Lower lobe of right lung (tissue), 2 donors: Measurements from ENCODE around the gene TMEM164. TPM values are rescaled to one million over a fixed set of nuclear protein-coding genes. Genes with fewer than 3 reads are reported as not detected.

Experiments
- ATAC-seq, 2 donors: fragments of 200-7000 bp; cut with Tn5 transposase; one replicate each; pipeline ENCODE4 v1.9.1; 2020 to 2022; ENCODE audit warnings: mild to moderate bottlenecking in 2 of 2, moderate library complexity in 2 of 2
- DNase-seq: peaks from one replicate; pipeline ENCODE4 v3.0.0-alpha.2; 2020
- H3K27ac ChIP-seq: fragments of 200-600 bp; one replicate; pipeline ENCODE4 v1.8.0; 2022
- H3K27me3 ChIP-seq: fragments of 200-600 bp; one replicate; pipeline ENCODE4 v1.8.0; 2022; ENCODE audit warnings: low read depth
- H3K36me3 ChIP-seq: fragments of 200-600 bp; one replicate; pipeline ENCODE4 v1.8.0; 2022; ENCODE audit warnings: mild to moderate bottlenecking
- H3K4me1 ChIP-seq: fragments of 200-600 bp; one replicate; pipeline ENCODE4 v1.8.0; 2022
- H3K4me3 ChIP-seq: fragments of 200-600 bp; one replicate; pipeline ENCODE4 v1.8.0; 2022; ENCODE audit warnings: mild to moderate bottlenecking
- H3K9me3 ChIP-seq: fragments of 200-600 bp; one replicate; pipeline ENCODE4 v1.8.0; 2022
- intact Hi-C: fragments of 100-400 bp; cut with DNase I; formaldehyde crosslinking; loops from one replicate; pipeline ENCODE4 v1.11.0; 2022
- total RNA-seq: library from RNA; stranded (reverse); fragmentation: NEBNext Ultra II Directional; extraction: Animal tissue kit (Norgen Biotek cat#: 25700); gene quantifications from one replicate; pipeline ENCODE4 v1.2.1, GENCODE V29; 2021
- TF ChIP-seq, protein P1 (sequence below): fragments of 200-600 bp; IDR thresholded peaks from one replicate; pipeline ENCODE4 v1.8.0; 2022; ENCODE audit warnings: antibody characterized with exemption, mild to moderate bottlenecking
- donor health status: DM: no; HTN: yes; CAD: no; lungs with severe emphysema.

TMEM164 gene
- total RNA-seq, 1 donor from 2014 or later = 66.4 TPM

GRCh38 chrX:110055616-110056015, 52.7 kb downstream of the TMEM164 start:
- no peaks in the 10 kb centered on the region for H3K36me3 ChIP-seq
- intact Hi-C loops = no loop called here
- no peaks in the 10 kb centered on the region for H3K9me3 ChIP-seq

DNA sequence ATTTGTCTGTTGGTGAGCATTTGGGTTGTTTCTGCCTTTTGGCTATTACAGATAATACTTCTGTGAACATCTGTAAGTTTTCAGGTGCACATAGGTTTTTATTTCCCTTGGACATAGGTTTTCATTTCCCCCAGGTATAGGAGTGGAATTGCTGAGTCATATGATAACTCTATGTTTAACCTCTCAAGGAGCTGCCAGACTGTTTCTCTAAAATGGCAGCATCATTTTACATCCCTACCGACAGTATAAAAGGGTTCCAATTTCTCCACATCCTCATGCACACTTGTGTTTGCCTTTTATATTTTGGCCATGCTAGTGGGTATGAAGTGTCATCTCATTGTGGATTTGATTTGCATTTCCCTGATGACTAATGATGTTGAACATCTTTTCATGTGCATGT, 53.5 kb downstream of the TMEM164 start:
- no peak for ATAC-seq
- H3K27ac ChIP-seq = no peak overlapping the region
- H3K4me1 ChIP-seq = no peaks in the 10 kb centered on the region
- no peak overlapping the region for H3K4me3 ChIP-seq
- no peaks in the 10 kb centered on the region for H3K27me3 ChIP-seq
- H3K9me3 ChIP-seq = no peaks in the 10 kb centered on the region
- TF ChIP-seq, protein P1, sequence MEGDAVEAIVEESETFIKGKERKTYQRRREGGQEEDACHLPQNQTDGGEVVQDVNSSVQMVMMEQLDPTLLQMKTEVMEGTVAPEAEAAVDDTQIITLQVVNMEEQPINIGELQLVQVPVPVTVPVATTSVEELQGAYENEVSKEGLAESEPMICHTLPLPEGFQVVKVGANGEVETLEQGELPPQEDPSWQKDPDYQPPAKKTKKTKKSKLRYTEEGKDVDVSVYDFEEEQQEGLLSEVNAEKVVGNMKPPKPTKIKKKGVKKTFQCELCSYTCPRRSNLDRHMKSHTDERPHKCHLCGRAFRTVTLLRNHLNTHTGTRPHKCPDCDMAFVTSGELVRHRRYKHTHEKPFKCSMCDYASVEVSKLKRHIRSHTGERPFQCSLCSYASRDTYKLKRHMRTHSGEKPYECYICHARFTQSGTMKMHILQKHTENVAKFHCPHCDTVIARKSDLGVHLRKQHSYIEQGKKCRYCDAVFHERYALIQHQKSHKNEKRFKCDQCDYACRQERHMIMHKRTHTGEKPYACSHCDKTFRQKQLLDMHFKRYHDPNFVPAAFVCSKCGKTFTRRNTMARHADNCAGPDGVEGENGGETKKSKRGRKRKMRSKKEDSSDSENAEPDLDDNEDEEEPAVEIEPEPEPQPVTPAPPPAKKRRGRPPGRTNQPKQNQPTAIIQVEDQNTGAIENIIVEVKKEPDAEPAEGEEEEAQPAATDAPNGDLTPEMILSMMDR = no peak
- intact Hi-C loops = no loop called here
- H3K36me3 ChIP-seq = no peaks in the 10 kb centered on the region
- no peak for DNase-seq

More at GRCh38 chrX:110055616-110056015, 52.7 kb downstream of the TMEM164 start:
- H3K4me1 ChIP-seq = no peaks in the 10 kb centered on the region
- TF ChIP-seq, protein P1 = no peak
- ATAC-seq (no peak), DNase-seq (no peak)
- H3K4me3 ChIP-seq = no peak overlapping the region
- H3K27ac ChIP-seq = no peak overlapping the region
- H3K27me3 ChIP-seq = no peaks in the 10 kb centered on the region

DNA sequence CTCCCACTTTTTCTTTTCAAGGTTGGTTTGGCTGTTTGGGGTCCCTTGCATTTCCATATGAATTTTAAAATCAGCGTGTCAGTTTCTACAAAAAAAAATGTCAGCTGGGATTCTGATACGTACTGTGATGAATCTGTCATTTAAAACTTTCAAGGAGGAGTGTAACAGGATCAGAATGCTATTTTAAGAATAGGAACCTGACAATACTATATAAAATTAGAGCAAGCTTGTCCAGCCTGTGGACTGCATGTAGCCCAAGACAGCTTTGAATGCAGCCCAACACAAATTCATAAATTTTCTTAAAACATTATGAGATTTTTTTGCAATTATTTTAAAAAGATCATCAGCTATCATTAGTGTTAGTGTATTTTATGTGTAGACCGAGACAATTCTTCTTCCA, 56.5 kb downstream of the TMEM164 start:
- no peaks in the 10 kb centered on the region for H3K36me3 ChIP-seq
- ATAC-seq (no peak), DNase-seq (no peak)
- TF ChIP-seq, protein P1 = no peak
- H3K27ac ChIP-seq = no peak overlapping the region
- H3K27me3 ChIP-seq = no peaks in the 10 kb centered on the region
- H3K4me1 ChIP-seq = no peaks in the 10 kb centered on the region
- H3K4me3 ChIP-seq = no peak overlapping the region
- no peaks in the 10 kb centered on the region for H3K9me3 ChIP-seq
- intact Hi-C loops = no loop called here

DNA sequence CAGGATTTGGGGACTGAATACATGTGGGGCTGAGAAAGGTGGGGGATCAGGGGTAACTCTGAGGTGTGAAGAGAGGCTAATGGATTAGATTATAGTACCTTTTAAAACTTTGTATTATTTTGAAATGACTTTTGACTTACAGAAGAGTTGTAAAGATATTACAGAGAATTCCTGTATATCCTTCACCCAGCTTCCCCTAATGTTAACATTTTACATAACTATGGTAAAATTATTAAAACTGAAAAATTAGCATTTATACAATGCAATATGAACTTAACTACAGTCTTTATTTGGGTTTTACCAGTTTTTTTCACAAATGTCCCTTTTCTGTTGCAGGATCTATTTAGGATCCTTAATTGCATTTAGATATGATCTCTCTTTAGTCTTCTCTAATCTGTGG, 57.4 kb downstream of the TMEM164 start:
- no peaks in the 10 kb centered on the region for H3K4me1 ChIP-seq
- ATAC-seq = no peak
- no peaks in the 10 kb centered on the region for H3K9me3 ChIP-seq
- intact Hi-C loops = no loop called here
- TF ChIP-seq, protein P1 = no peak
- H3K27ac ChIP-seq = no peak overlapping the region
- H3K27me3 ChIP-seq = no peaks in the 10 kb centered on the region
- DNase-seq = no peak
- no peak overlapping the region for H3K4me3 ChIP-seq
- H3K36me3 ChIP-seq = no peaks in the 10 kb centered on the region

DNA sequence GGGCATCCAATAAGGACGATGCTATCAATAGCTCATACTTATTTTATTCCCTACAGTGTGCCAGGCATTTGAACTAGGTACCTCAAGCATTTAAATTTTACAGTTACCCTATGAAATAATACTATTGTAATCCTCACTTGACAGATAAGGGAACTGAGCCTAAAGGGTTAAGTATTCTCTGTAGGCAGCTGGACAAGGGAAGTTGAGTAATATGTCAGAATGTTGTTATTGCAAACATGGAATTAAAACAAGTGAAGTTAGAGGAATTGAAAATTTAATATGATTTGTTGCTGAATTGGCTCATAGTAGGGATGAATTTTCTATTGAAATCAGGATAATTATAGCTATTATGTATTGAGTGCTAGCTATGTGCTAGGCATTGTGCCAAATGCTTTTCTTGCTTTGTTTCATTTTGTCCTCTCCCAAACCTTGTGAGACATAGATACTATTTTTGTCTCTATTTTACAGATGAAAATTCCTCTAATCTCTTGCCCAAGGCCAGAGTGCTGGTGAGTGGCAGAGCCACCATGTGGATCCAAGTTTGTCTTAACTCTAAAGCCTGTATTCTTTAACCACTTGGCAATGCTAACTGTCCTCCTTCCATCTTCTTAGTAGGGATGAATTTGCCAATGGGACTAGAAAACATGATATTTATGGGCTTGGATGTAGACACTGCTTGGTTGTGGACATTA, 58.1 kb downstream of the TMEM164 start:
- no peak overlapping the region for H3K27ac ChIP-seq
- no peaks in the 10 kb centered on the region for H3K9me3 ChIP-seq
- no peaks in the 10 kb centered on the region for H3K27me3 ChIP-seq
- H3K36me3 ChIP-seq = no peaks in the 10 kb centered on the region
- no peaks in the 10 kb centered on the region for H3K4me1 ChIP-seq
- intact Hi-C loops = no loop called here
- ATAC-seq = no peak
- DNase-seq = no peak
- TF ChIP-seq, protein P1 = no peak
- H3K4me3 ChIP-seq = no peak overlapping the region
